ENCODE measurements around the gene DUSP6.

Gene DUSP6, protein sequence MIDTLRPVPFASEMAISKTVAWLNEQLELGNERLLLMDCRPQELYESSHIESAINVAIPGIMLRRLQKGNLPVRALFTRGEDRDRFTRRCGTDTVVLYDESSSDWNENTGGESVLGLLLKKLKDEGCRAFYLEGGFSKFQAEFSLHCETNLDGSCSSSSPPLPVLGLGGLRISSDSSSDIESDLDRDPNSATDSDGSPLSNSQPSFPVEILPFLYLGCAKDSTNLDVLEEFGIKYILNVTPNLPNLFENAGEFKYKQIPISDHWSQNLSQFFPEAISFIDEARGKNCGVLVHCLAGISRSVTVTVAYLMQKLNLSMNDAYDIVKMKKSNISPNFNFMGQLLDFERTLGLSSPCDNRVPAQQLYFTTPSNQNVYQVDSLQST

DNA sequence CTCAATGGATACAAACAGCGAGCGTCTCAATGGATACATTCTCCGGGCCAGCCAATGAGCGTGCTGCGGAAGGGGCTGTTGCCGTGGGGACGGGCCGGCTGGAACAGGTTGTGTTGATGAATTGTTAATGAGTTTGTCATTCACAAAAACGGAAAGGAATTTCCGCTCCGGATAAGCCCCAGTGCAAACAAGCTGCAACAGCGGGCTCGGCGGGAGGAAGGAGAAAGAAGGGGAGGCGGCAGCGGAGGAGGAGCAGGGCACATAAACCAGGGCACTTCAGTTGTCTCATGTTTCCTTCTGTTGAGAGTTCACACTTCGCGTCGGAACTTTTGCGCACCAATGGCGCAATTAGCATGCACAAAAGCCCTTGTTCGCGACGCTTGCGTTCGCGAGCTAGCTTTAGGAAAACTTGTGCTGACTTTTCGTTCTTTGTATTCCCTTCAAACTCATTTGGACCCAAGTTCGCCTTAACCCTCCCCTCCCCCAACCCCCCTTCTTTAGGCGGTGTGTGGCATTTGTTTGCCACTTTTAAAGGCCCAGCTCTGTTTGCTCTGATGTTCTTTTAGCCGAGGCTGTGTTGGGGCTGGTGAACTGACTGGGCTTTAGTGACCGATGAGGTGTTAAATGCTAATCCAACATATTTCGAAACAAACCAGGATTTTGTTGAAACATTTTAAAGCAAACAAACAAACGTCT is at the start of gene DUSP6:
Gene DUSP6, minus strand, starts transcription at position 10 of the 696 bp plus-strand sequence. CDS start 462 bp downstream, outside the sequence.
- peak; percentile 78 for DNase-seq

DNA sequence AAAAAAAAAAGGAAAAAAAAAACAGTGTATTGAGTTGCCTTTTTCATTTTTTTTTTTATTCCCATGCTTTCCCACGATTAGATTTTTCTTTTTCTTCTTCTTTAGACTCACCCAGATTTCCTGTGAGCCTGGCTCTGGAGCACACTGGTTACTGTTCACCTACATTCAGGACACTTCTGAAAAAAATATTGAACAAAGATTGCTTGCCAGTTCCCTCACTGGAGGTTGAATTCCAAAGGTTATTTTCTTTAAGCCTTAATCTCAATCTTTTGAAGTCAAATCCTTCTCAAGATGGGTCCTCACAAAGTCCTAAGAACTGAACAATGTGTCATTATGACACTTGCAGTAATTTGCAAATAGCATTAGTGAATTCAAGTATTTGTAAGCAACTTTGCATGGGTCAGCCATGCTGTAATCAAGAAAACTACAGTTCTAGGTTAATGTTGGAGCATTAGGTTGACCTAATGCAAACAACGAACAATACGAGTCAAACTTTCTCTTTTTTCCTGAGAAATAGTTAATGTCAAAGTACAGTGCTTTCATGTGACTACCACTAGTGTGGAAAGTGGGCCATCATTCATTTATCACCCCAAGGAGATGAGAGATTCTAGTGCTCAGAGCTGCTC is 49.2 kb upstream of the DUSP6 start:
- no peak for DNase-seq

- no peak for DNase-seq
Observed at GRCh38 chr12:89400415-89400814, 48.1 kb upstream of the DUSP6 start.

DNA sequence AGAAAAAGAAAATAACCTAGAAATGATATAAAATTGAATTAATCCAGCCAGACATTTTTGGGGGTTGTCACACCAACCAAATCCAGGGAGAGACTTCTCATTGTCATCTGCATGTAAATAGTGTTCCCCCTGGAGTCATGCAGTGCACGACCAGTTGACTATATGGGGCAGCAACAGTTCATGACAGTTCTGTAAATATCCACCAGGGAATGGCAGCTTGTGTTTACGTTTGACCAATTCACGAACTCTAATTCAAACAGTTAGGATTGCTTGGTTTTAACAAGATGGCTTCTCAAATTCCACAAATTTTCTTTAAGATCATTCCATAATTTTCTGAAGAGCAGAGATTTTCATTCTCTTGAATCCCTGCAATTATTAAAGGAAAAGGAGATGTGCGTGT is 43.4 kb upstream of the DUSP6 start:
- DNase-seq, result no peak

GRCh38 chr12:89393551-89394121 is 41.3 kb upstream of the DUSP6 start:
- DNase-seq, result no peak

GRCh38 chr12:89392391-89392790 is 40.1 kb upstream of the DUSP6 start:
- DNase-seq, result no peak

DNA sequence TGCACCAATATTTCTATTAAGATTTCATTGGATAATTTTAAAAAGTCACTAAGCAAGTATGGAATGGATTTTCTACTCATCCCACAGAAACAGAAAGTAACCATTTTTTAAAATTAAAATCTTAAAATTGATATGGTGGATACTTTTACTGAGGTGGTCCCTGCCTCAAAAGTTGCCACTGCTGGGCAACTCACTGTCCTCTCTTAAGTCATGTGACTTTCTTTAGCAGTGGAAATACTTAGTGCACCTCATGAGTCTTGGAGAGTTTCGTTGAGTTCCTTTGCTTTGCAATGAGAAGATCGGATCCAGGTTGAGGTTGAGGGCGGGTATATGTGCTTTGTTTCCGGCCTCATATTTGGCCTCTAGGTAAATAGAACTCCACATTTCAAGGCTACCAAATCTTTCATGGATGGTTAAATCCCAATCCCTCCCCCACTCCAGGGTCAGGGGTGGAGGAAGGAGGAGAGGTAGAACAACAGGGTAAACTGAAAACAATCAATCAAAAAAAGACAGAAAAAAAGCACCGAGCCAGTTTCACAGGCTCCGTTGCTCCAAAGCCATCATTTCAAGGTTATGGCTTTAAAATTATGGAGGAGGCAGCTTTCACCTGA is 39.5 kb upstream of the DUSP6 start:
- DNase-seq, result no peak

GRCh38 chr12:89390802-89391673 is 38.7 kb upstream of the DUSP6 start:
- DNase-seq, result no peak

- no peak for DNase-seq
Observed at GRCh38 chr12:89389755-89390661, 37.7 kb upstream of the DUSP6 start.

- no peak for DNase-seq
Observed at GRCh38 chr12:89386138-89386537, 33.8 kb upstream of the DUSP6 start.

DNA sequence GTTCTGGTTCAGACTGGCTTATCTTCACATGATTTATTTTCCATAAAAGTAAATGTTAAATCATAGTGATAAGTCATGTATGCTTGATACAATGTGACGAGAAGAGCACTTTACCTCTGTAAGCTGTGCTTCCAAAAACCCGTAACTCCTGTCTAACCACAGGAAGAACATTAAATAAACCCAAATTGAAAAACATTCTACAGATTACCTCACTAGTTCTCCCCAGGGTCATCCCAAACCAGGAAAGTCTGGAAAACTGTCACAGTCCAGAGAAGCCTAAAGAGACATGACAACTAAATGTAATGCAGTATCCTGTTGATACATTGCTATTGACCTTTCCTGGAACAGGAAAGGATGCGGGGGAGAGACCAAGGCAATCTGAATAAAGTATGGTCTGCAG is 32.5 kb upstream of the DUSP6 start:
- no peak for DNase-seq

- no peak for DNase-seq
Observed at GRCh38 chr12:89384050-89384758, 31.9 kb upstream of the DUSP6 start.

GRCh38 chr12:89383235-89384049 is 31.1 kb upstream of the DUSP6 start:
- no peak for DNase-seq

DNA sequence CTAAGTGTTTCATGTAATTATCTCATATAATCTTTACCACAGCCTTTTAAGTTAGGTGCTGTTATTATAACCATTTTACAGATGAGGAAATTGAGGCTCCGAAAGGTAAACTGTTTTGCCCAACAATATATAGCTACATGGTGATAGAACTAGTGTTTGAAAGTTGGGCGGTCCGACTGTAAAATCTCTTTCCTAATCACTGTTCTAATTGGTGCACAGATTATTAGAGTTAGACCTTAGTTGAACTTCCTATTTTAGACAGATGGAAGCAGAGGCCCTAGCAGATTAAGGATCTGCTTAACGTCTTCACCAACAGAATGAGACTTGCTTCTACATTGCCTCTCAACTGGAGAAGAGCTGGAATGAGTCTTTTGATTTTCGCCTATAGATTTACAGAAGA is 30.0 kb upstream of the DUSP6 start:
- no peak for DNase-seq

DNA sequence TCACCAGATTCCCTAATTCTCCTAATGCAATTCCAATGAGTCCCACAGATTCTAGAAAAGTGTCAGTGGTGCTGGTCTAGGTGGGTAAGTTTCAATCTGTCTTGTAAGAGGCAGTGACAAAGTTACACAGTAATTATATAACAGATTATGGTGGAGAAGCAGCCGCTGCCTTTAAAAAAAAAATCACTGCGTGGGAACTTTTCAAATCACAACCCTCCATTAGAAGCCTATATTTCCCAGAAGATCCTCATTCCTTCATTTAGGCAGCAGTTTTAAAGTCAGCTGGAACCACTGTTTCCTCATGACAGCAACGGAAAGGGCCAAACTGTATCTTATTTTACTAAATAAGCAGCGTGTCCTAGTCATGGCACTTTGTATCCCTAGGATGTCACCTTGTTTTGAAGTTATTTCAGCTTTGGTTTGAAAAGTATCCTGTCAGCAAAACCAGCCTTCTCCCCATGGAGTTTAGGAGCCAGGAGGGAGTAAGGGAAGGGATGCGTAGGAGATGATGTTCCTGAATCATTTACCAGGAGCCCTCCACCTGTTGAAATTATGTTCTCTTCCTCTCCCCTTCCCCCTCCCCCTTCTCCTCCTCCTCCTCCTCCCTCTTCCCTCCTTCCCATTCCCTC is 27.7 kb upstream of the DUSP6 start:
- no peak for DNase-seq

GRCh38 chr12:89379148-89379838 is 27.0 kb upstream of the DUSP6 start:
- no peak for DNase-seq

- no peak for DNase-seq
Observed at GRCh38 chr12:89376844-89377243, 24.5 kb upstream of the DUSP6 start.

GRCh38 chr12:89376202-89376529 is 23.9 kb upstream of the DUSP6 start:
- no peak for DNase-seq

Measured in stimulated activated CD4-positive, alpha-beta T cell treated with anti-CD3 and anti-CD28 coated beads, Interleukin-12 subunit alpha, Interleukin-12 subunit beta, amount 100 ng/mL, for 4 hours (primary cell).